Pancreas (tissue), 10 donors: ENCODE measurements around the gene RIMBP2. TPM values are rescaled to one million over a fixed set of nuclear protein-coding genes. Genes with fewer than 3 reads are reported as not detected.
A peak's percentile ranks its signal among the peaks of the same experiment; 100 is the strongest.

ENCODE experiments used
- ATAC-seq, 4 donors: fragments of 200-7000 bp; cut with Tn5 transposase; one replicate each; pipeline versions ENCODE4 v1.8.0 to v1.9.1; 2020; ENCODE audit warnings: mild to moderate bottlenecking in 4 of 4, moderate library complexity in 4 of 4
- DNase-seq, 6 donors: peaks; one replicate each; pipeline ENCODE4 v3.0.0-alpha.2; 2020
- FAIRE-seq: peaks from 2 replicates; lab custom pipeline; 2012; peaks lifted over from hg19 to GRCh38; lab: Jason Lieb, UNC
- H3K27ac ChIP-seq, 4 donors: fragments of 200-600 bp; sonication (generic); 1 replicate in 3 of 4; 2 replicates in 1 of 4; pipeline versions ENCODE4 v1.5.0 to v1.8.0; 2020
- H3K27me3 ChIP-seq, 4 donors: fragments of 200-600 bp; one replicate each; pipeline ENCODE4 v1.8.0; 2021
- H3K36me3 ChIP-seq, 3 donors: fragments of 200-600 bp; sonication (generic) in 1 of 3; one replicate each; pipeline versions ENCODE4 v1.5.0 to v1.8.0; 2020 to 2021
- H3K4me1 ChIP-seq, 3 donors: fragments of 200-600 bp; one replicate each; pipeline ENCODE4 v1.8.0; 2021
- H3K4me3 ChIP-seq, 4 donors: fragments of 200-600 bp; sonication (generic) in 2 of 4; one replicate each; pipeline versions ENCODE4 v1.5.0 to v1.8.0; 2020 to 2021
- H3K9me3 ChIP-seq, 4 donors: fragments of 200-600 bp; one replicate each; pipeline ENCODE4 v1.8.0; 2021
- CTCF ChIP-seq, 4 donors: fragments of 200-600 bp; sonication (generic) in 3 of 4; IDR thresholded peaks; one replicate each; pipeline versions ENCODE4 v1.5.0 to v1.8.0; 2021; ENCODE audit warnings: antibody characterized with exemption in 4 of 4
- WGBS, 2 donors: extraction: QIAGEN DNeasy Blood & Tissue Kit; methylation state at CpG; one replicate each; pipeline ENCODE4 v1.1.7; 2013; 5-methylcytosine and 5-hydroxymethylcytosine counted together
- intact Hi-C, 3 donors: fragments of 100-400 bp; cut with DNase I; formaldehyde crosslinking; loops; one replicate each; pipeline versions ENCODE4 v1.11.1 to v1.14.2; 2022
- polyA plus RNA-seq, 2 donors: library from polyadenylated mRNA; stranded (reverse); fragments of 200-250 nt; gene quantifications; one replicate each; pipeline ENCODE4 v1.2.3, GENCODE V29; 2013
- total RNA-seq, 6 donors: library from RNA; stranded (reverse); fragmentation: NEBNext Ultra II Directional in 4 of 6; extraction: Animal tissue kit (Norgen Biotek cat#: 25700) in 4 of 6; gene quantifications; one replicate each; pipeline versions ENCODE4 v1.2.1 to v1.2.4, GENCODE V29; 2021 to 2023
- donor health status: healthy with polysubstance abuse.
- donor health status: DM: no; HTN: no; CAD: no; lungs with moderate emphysema.
- donor health status: DM: no; HTN: no; CAD: no.
- donor health status: control.
- donor health status: control.
- donor health status: Bipolar disorder and iron deficiency.
- donor health status: DM: yes; HTN: yes; CAD: no.
- donor health status: DM: no; HTN: no; CAD: no.
- donor health status: DM: no; HTN: no; CAD: no.
- donor health status: DM: yes; HTN: yes; CAD: no.

RIMBP2 gene
- total and polyA plus RNA-seq, 8 donors, result 1.6 to 14.9 (median 3.9) TPM

GRCh38 chr12:130489293-130489692, 226.8 kb downstream of the RIMBP2 start:
- ATAC-seq, result no peak
- no peaks in the 10 kb centered on the region for H3K9me3 ChIP-seq
- DNase-seq, result no peak
- FAIRE-seq, result no peak
- H3K27me3 ChIP-seq, result no peaks in the 10 kb centered on the region
- no peaks in the 10 kb centered on the region for H3K36me3 ChIP-seq
- no peak overlapping the region for H3K4me3 ChIP-seq
- intact Hi-C loops, result no loop called here
- H3K4me1 ChIP-seq, result no peaks in the 10 kb centered on the region
- WGBS, 2 donors, result 74 to 75% methylated on average over 7 of the region's 7 CpGs
- H3K27ac ChIP-seq, result no peak overlapping the region
- no peak for TF ChIP-seq CTCF (IDR thresholded peaks at IDR 0.05)

GRCh38 chr12:130488358-130488710, 227.8 kb downstream of the RIMBP2 start:
- intact Hi-C loops, result no loop called here
- WGBS, 2 donors, result 53 to 57% methylated on average over 5 of the region's 5 CpGs
- Histone ChIP-seq H3K36me3 (no peaks in the 10 kb centered on the region), H3K4me1 (no peaks in the 10 kb centered on the region), H3K4me3 (no peak overlapping the region), H3K27me3 (no peaks in the 10 kb centered on the region), H3K27ac (no peak overlapping the region), H3K9me3 (no peaks in the 10 kb centered on the region)
- FAIRE-seq (no peak), ATAC-seq (no peak), DNase-seq (no peak)
- TF ChIP-seq CTCF (IDR thresholded peaks at IDR 0.05), result no peak

- DNase-seq (peak in 1 of 6 donors; percentile 17), ATAC-seq (no peak), FAIRE-seq (no peak)
- 62 to 67% methylated on average over 11 of the region's 11 CpGs for whole genome bisulfite sequencing, 2 donors
- intact Hi-C loops, result no loop called here
- TF ChIP-seq CTCF (IDR thresholded peaks at IDR 0.05), result no peak
- no peaks in the 10 kb centered on the region for H3K36me3 ChIP-seq
- no peaks in the 10 kb centered on the region for H3K27me3 ChIP-seq
- no peak overlapping the region for H3K27ac ChIP-seq
- H3K4me1 ChIP-seq, result no peaks in the 10 kb centered on the region
- H3K9me3 ChIP-seq, result no peaks in the 10 kb centered on the region
- no peak overlapping the region for H3K4me3 ChIP-seq
Measured at GRCh38 chr12:130487636-130488357, 228.3 kb downstream of the RIMBP2 start.

GRCh38 chr12:130486891-130487416, 229.1 kb downstream of the RIMBP2 start:
- ATAC-seq, result no peak
- H3K4me1 ChIP-seq, result no peaks in the 10 kb centered on the region
- intact Hi-C loops, result no loop called here
- H3K36me3 ChIP-seq, result no peaks in the 10 kb centered on the region
- H3K4me3 ChIP-seq, result no peak overlapping the region
- FAIRE-seq, result no peak
- H3K27ac ChIP-seq, result no peak overlapping the region
- TF ChIP-seq CTCF (IDR thresholded peaks at IDR 0.05), result no peak
- no peak for DNase-seq
- H3K9me3 ChIP-seq, result no peaks in the 10 kb centered on the region
- H3K27me3 ChIP-seq, result no peaks in the 10 kb centered on the region
- 71 to 81% methylated on average over 12 of the region's 12 CpGs for WGBS, 2 donors

GRCh38 chr12:130486146-130486435, 230.0 kb downstream of the RIMBP2 start:
- DNase-seq (peak in 1 of 6 donors; percentile 42), ATAC-seq (no peak), FAIRE-seq (no peak)
- Histone ChIP-seq H3K27ac (no peak overlapping the region), H3K36me3 (no peaks in the 10 kb centered on the region), H3K4me3 (no peak overlapping the region), H3K9me3 (no peaks in the 10 kb centered on the region), H3K4me1 (no peaks in the 10 kb centered on the region), H3K27me3 (no peaks in the 10 kb centered on the region)
- WGBS, 2 donors, result 62 to 75% methylated on average over 10 of the region's 10 CpGs
- intact Hi-C loops, result no loop called here
- no peak for TF ChIP-seq CTCF (IDR thresholded peaks at IDR 0.05)
